H9 (cell line): Measurements from ENCODE around the gene NUDT3. TPM values are rescaled to one million over a fixed set of nuclear protein-coding genes. Genes with fewer than 3 reads are reported as not detected.

Experiments
- DNase-seq: peaks from one replicate; pipeline ENCODE4 v3.0.0-alpha.2; 2017
- H2AFZ ChIP-seq: one replicate; pipeline ENCODE4 v1.6.1; 2013; ENCODE audit warnings: mild to moderate bottlenecking, low read length, control low read depth, moderate library complexity
- H2AK5ac ChIP-seq: 2 replicates; pipeline ENCODE4 v1.6.1; 2013; ENCODE audit warnings: low read length, control low read depth, mixed read lengths; ENCODE audit not compliant: insufficient read length
- H2BK120ac ChIP-seq: one replicate; pipeline ENCODE4 v1.6.1; 2013; ENCODE audit warnings: low read depth, mild to moderate bottlenecking, low read length, control low read depth, inconsistent platforms; ENCODE audit not compliant: poor library complexity, severe bottlenecking
- H2BK12ac ChIP-seq: 2 replicates; pipeline ENCODE4 v1.6.1; 2013; ENCODE audit warnings: low read length, control low read depth, mixed read lengths, low read depth; ENCODE audit not compliant: insufficient read length
- H2BK15ac ChIP-seq: 2 replicates; pipeline ENCODE4 v1.6.1; 2013; ENCODE audit warnings: low read depth, low read length, control low read depth
- H2BK20ac ChIP-seq: one replicate; pipeline ENCODE4 v1.6.1; 2013; ENCODE audit warnings: low read depth, mild to moderate bottlenecking, low read length, control low read depth, inconsistent platforms; ENCODE audit not compliant: poor library complexity, severe bottlenecking
- H2BK5ac ChIP-seq: 2 replicates; pipeline ENCODE4 v1.6.1; 2013; ENCODE audit warnings: low read length, control low read depth, mixed read lengths; ENCODE audit not compliant: insufficient read length
- H3K14ac ChIP-seq: 2 replicates; pipeline ENCODE4 v1.6.1; 2013; ENCODE audit warnings: low read length, control low read depth; ENCODE audit not compliant: insufficient read depth
- H3K18ac ChIP-seq: 2 replicates; pipeline ENCODE4 v1.6.1; 2013; ENCODE audit warnings: low read depth, mild to moderate bottlenecking, mixed read lengths, low read length, control low read depth; ENCODE audit not compliant: insufficient read length
- H3K23ac ChIP-seq: 2 replicates; pipeline ENCODE4 v1.6.1; 2013; ENCODE audit warnings: low read length, control low read depth, mixed read lengths, low read depth; ENCODE audit not compliant: insufficient read length
- H3K23me2 ChIP-seq: 2 replicates; pipeline ENCODE4 v1.6.1; 2013; ENCODE audit warnings: low read depth, mild to moderate bottlenecking, mixed read lengths, low read length, control low read depth; ENCODE audit not compliant: insufficient read length, poor library complexity, severe bottlenecking
- H3K27ac ChIP-seq: 2 replicates; pipeline ENCODE4 v1.5.1; 2013; ENCODE audit warnings: low read length, control low read depth, mixed read lengths, low read depth; ENCODE audit not compliant: insufficient read length
- H3K27me3 ChIP-seq: 2 replicates; pipeline ENCODE4 v1.6.1; 2013; ENCODE audit warnings: low read length, control low read depth, inconsistent platforms; ENCODE audit not compliant: insufficient read depth
- H3K4ac ChIP-seq: 2 replicates; pipeline ENCODE4 v1.6.1; 2013; ENCODE audit warnings: low read depth, mild to moderate bottlenecking, control low read depth, inconsistent platforms, low read length, moderate library complexity
- H3K4me1 ChIP-seq: 2 replicates; pipeline ENCODE4 v1.6.1; 2013; ENCODE audit warnings: low read length, control low read depth, inconsistent platforms; ENCODE audit not compliant: insufficient read depth
- H3K4me2 ChIP-seq: 2 replicates; pipeline ENCODE4 v1.6.1; 2013; ENCODE audit warnings: low read length, control low read depth, mixed read lengths; ENCODE audit not compliant: insufficient read length, insufficient read depth
- H3K56ac ChIP-seq: 2 replicates; pipeline ENCODE4 v1.6.1; 2013; ENCODE audit warnings: low read depth, mild to moderate bottlenecking, mixed read lengths, low read length, control low read depth; ENCODE audit not compliant: insufficient read length
- H3K79me1 ChIP-seq: 2 replicates; pipeline ENCODE4 v1.6.1; 2013; ENCODE audit warnings: low read depth, mild to moderate bottlenecking, moderate library complexity, low read length, control low read depth, inconsistent platforms; ENCODE audit not compliant: insufficient read depth, poor library complexity, severe bottlenecking
- H3K79me2 ChIP-seq: 2 replicates; pipeline ENCODE4 v1.6.1; 2013; ENCODE audit warnings: low read length, control low read depth, inconsistent platforms; ENCODE audit not compliant: insufficient read depth
- H3K9ac ChIP-seq: 2 replicates; pipeline ENCODE4 v1.6.1; 2013; ENCODE audit warnings: low read length, control low read depth, mixed read lengths; ENCODE audit not compliant: insufficient read length; ENCODE audit errors: extremely low read depth
- H3K9me3 ChIP-seq: one replicate; pipeline ENCODE4 v1.6.1; 2013; ENCODE audit warnings: low read depth, low read length, inconsistent platforms; ENCODE audit not compliant: control insufficient read depth
- H3T11ph ChIP-seq: one replicate; pipeline ENCODE4 v1.6.1; 2013; ENCODE audit warnings: mild to moderate bottlenecking, low read length, control low read depth, inconsistent platforms
- H4K20me1 ChIP-seq: one replicate; pipeline ENCODE4 v1.6.1; 2013; ENCODE audit not compliant: control insufficient read depth, insufficient read length, insufficient read depth
- H4K5ac ChIP-seq: 2 replicates; pipeline ENCODE4 v1.6.1; 2013; ENCODE audit warnings: low read depth, mild to moderate bottlenecking, mixed read lengths, low read length, control low read depth; ENCODE audit not compliant: insufficient read length
- H4K8ac ChIP-seq: replicated peaks from 2 replicates; pipeline ENCODE4 v1.6.1; 2013; ENCODE audit warnings: low read length, control low read depth, mixed read lengths, low read depth; ENCODE audit not compliant: insufficient read length
- H4K91ac ChIP-seq: 2 replicates; pipeline ENCODE4 v1.6.1; 2013; ENCODE audit warnings: low read depth, mild to moderate bottlenecking, moderate library complexity, mixed read lengths, low read length, control low read depth; ENCODE audit not compliant: insufficient read length
- H3K27ac Mint-ChIP-seq, 3 experiments: 2 replicates in 2 of 3; 3 replicates in 1 of 3; pipeline ENCODE4 v1.8.0; 2020 to 2021; ENCODE audit warnings: mixed read lengths in 3 of 3, mild to moderate bottlenecking in 1 of 3, moderate library complexity in 1 of 3
- H3K27me3 Mint-ChIP-seq: 2 replicates; pipeline ENCODE4 v1.8.0; 2021; ENCODE audit warnings: low read depth, mild to moderate bottlenecking, moderate library complexity, mixed read lengths
- H3K36me3 Mint-ChIP-seq, 3 experiments: 2 replicates in 2 of 3; 3 replicates in 1 of 3; pipeline ENCODE4 v1.8.0; 2020 to 2021; ENCODE audit warnings: low read depth in 3 of 3, mixed read lengths in 3 of 3; ENCODE audit not compliant: insufficient read depth in 1 of 3
- H3K4me1 Mint-ChIP-seq, 2 experiments: 2 replicates each; pipeline ENCODE4 v1.8.0; 2020; ENCODE audit warnings: mixed read lengths in 2 of 2
- H3K4me3 Mint-ChIP-seq, 2 experiments: 2 replicates in 1 of 2; 3 replicates in 1 of 2; pipeline ENCODE4 v1.8.0; 2020 to 2021; ENCODE audit warnings: mild to moderate bottlenecking in 2 of 2, mixed read lengths in 2 of 2, moderate library complexity in 1 of 2
- H3K9me3 Mint-ChIP-seq, 2 experiments: 2 replicates in 1 of 2; 3 replicates in 1 of 2; pipeline ENCODE4 v1.8.0; 2020; ENCODE audit warnings: mild to moderate bottlenecking in 2 of 2, mixed read lengths in 2 of 2, moderate library complexity in 1 of 2
- WGBS: extraction: QIAGEN DNeasy Blood & Tissue Kit; methylation state at CpG from one replicate; pipeline ENCODE4 v1.1.7; 2013; ENCODE audit warnings: missing lambda C conversion rate, low lambda C conversion rate, mixed read lengths; ENCODE audit not compliant: insufficient read length; ENCODE audit errors: extremely low coverage; 5-methylcytosine and 5-hydroxymethylcytosine counted together
- total RNA-seq: library from RNA; stranded (reverse); gene quantifications from 2 replicates; pipeline ENCODE4 v1.2.1, GENCODE V29; 2021
- TF ChIP-seq, protein P1 (sequence below): fragments of 200-600 bp; sonication (generic); conservative IDR thresholded peaks from 3 replicates; pipeline ENCODE4 v1.8.0; 2021; ENCODE audit warnings: antibody characterized with exemption, mild to moderate bottlenecking

The NUDT3 gene
- total RNA-seq, 1 experiment from 2014 or later, result 23.6 TPM

- no peak overlapping the region for H3K27ac ChIP-seq
- H3T11ph ChIP-seq, result no peak overlapping the region
- no peak overlapping the region for H4K91ac ChIP-seq
- no peak overlapping the region for H2BK20ac ChIP-seq
- no peaks in the 10 kb centered on the region for H3K79me2 ChIP-seq
- H3K9me3 Mint-ChIP-seq, result no peaks in the 10 kb centered on the region
- H3K23me2 ChIP-seq, result no peaks in the 10 kb centered on the region
- no peak overlapping the region for H3K4me3 Mint-ChIP-seq
- H3K4me1 Mint-ChIP-seq, result peaks cover 5 to 15% of the 10 kb centered on the region in 2 experiments; a peak in 3 of 4 replicates
- no peaks in the 10 kb centered on the region for H4K20me1 ChIP-seq
- no peak overlapping the region for H3K18ac ChIP-seq
- H3K9me3 ChIP-seq, result no peaks in the 10 kb centered on the region
- H2AFZ ChIP-seq, result no peak overlapping the region
- no peak overlapping the region for H2BK5ac ChIP-seq
- no peak overlapping the region for H3K4ac ChIP-seq
- H3K27me3 Mint-ChIP-seq, result no peaks in the 10 kb centered on the region
- no CpG with 5 or more reads among the region's 6 CpGs for WGBS
- H3K79me1 ChIP-seq, result peaks cover 4% of the 10 kb centered on the region
- no peak overlapping the region for H2BK120ac ChIP-seq
- no peaks in the 10 kb centered on the region for H3K36me3 Mint-ChIP-seq
- no peaks in the 10 kb centered on the region for H3K4me1 ChIP-seq
- H3K23ac ChIP-seq, result no peak overlapping the region
- no peaks in the 10 kb centered on the region for H3K27me3 ChIP-seq
- H2AK5ac ChIP-seq, result no peak overlapping the region
- no peak for DNase-seq
- H2BK15ac ChIP-seq, result no peak overlapping the region
- no peak overlapping the region for H4K8ac ChIP-seq
- no peak overlapping the region for H3K14ac ChIP-seq
- no peak overlapping the region for H2BK12ac ChIP-seq
- no peak overlapping the region for H3K27ac Mint-ChIP-seq
- H3K56ac ChIP-seq, result no peak overlapping the region
- TF ChIP-seq, protein P1, sequence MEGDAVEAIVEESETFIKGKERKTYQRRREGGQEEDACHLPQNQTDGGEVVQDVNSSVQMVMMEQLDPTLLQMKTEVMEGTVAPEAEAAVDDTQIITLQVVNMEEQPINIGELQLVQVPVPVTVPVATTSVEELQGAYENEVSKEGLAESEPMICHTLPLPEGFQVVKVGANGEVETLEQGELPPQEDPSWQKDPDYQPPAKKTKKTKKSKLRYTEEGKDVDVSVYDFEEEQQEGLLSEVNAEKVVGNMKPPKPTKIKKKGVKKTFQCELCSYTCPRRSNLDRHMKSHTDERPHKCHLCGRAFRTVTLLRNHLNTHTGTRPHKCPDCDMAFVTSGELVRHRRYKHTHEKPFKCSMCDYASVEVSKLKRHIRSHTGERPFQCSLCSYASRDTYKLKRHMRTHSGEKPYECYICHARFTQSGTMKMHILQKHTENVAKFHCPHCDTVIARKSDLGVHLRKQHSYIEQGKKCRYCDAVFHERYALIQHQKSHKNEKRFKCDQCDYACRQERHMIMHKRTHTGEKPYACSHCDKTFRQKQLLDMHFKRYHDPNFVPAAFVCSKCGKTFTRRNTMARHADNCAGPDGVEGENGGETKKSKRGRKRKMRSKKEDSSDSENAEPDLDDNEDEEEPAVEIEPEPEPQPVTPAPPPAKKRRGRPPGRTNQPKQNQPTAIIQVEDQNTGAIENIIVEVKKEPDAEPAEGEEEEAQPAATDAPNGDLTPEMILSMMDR, result no peak
- no peak overlapping the region for H3K9ac ChIP-seq
- H3K4me2 ChIP-seq, result no peak overlapping the region
- H4K5ac ChIP-seq, result no peak overlapping the region
These were observed 81.7 kb downstream of the NUDT3 start for GRCh38 chr6:34310817-34311216.
